ENCODE results near the gene ZSWIM8.
A peak's percentile ranks its signal among the peaks of the same experiment; 100 is the strongest.

ZSWIM8 gene

GRCh38 chr10:73841526-73842285, 56.3 kb downstream of the ZSWIM8 start:
- DNase-seq (ENCODE audit: low read depth in 2 of 2), result no peak

GRCh38 chr10:73842349-73842748, 56.9 kb downstream of the ZSWIM8 start:
- DNase-seq (ENCODE audit: low read depth in 2 of 2), result no peak

GRCh38 chr10:73843261-73843660, 57.9 kb downstream of the ZSWIM8 start:
- DNase-seq (ENCODE audit: low read depth in 2 of 2), result no peak

DNA sequence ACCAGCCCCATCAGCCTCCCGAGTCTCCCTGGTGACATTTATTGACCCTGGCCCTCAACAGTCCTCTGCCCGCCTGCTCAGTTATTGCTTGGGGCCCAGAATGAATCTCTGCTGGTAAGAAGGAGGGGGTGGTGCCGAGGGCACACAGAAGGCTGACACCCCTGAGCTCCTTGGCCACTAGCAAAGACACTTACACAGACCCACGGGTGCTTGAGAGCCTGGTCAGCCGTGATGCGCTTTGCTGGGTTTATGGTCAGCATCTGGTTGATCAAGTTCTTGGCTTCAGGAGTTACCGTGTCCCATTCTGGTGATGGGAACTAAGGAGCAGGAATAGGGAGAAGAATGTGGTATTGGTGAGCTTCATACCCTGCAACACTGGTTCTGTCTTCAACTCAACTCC, 61.6 kb downstream of the ZSWIM8 start:
- no peak for DNase-seq (ENCODE audit: low read depth in 2 of 2)

DNA sequence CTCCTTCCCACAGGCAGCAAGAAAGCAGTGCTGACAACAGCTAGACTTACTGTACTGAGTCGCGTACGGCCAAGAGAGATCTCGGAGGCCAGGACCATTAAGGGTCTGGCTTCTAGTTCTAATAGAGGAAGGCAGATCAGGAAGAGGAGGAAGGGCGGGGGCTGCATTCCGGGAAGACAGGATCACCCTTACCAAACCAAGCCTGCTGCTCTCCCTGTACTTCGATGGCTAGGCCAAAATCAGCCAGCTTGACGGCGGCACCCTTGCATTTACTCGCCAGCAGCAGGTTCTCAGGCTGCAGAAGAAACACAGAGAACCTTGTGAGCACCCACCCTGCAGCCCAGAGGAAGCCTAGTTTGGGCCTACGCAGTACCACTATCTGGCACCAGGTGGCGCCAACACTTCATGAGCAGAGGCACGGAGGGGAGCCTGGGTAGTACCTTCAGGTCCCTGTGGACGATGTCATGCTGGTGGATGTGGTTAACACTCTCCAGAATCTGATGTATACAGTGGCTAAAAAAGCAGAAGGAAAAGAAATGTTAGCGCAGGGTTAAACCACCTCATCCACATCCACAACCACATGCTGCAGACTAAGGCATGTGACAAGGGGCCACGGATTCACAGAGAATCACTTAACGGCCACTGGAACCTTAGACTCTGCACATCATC, 63.5 kb downstream of the ZSWIM8 start:
- peak; percentile 89 to 93 for DNase-seq (ENCODE audit: low read depth in 2 of 2)

- DNase-seq (ENCODE audit: low read depth in 2 of 2), result no peak
Measured at GRCh38 chr10:73850211-73850610, 64.8 kb downstream of the ZSWIM8 start.

DNA sequence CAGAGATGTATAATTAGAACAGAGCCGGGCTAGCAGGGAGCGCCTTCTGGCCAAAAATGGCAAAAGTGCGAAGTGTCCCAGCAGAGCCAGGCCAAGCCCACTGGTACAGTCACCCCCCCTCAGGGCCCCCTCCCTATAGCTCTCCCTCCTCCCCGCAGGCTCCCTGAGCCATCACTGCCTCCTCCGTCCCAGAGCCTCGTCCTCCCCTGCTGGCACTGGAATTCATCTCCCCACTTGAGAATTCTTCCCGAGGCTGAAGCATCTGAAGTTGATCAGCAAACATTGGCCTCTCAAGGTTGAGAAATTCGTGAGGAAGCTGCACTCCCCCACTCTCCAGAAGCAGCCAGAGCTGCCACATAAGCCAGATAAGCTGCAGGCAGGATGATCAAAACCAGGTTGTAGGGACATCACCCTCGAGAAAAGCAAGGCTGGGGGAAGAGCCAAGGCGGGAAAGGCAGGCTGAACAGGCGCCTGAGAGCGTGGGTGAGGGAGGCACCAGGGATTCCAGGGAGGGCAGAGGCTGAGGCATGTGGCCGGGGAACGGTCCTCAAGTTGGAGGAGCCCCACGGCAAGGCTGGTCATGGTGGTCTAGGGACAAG, 65.6 kb downstream of the ZSWIM8 start:
- DNase-seq (ENCODE audit: low read depth in 2 of 2), result no peak

All from stimulated activated CD4-positive, alpha-beta T cell treated with anti-CD3 and anti-CD28 coated beads, Interleukin-1b, Interleukin-23, amount 100 ng/mL, for 4 hours (primary cell).